Ascending aorta (tissue), 2 donors: ENCODE measurements around the gene CCDC126. TPM values are rescaled to one million over a fixed set of nuclear protein-coding genes. Genes with fewer than 3 reads are reported as not detected.

Experiments used
- DNase-seq, 2 donors: peaks; one replicate each; pipeline ENCODE4 v3.0.0-alpha.2; 2019; ENCODE audit warnings: low spot score in 2 of 2
- H3K27ac ChIP-seq, 2 donors: fragments of 200-600 bp; sonication (generic); one replicate each; pipeline ENCODE4 v1.5.1; 2016 to 2017; ENCODE audit warnings: mild to moderate bottlenecking in 1 of 2
- H3K27me3 ChIP-seq: fragments of 200-600 bp; sonication (generic); one replicate; pipeline ENCODE4 v1.5.1; 2017
- H3K36me3 ChIP-seq, 2 donors: fragments of 200-600 bp; sonication (generic); one replicate each; pipeline ENCODE4 v1.5.1; 2016
- H3K4me1 ChIP-seq, 2 donors: fragments of 200-600 bp; sonication (generic); one replicate each; pipeline ENCODE4 v1.5.1; 2016 to 2017; ENCODE audit warnings: mild to moderate bottlenecking in 1 of 2
- H3K4me3 ChIP-seq, 2 donors: fragments of 200-600 bp; sonication (generic); one replicate each; pipeline ENCODE4 v1.5.1; 2016 to 2017; ENCODE audit warnings: mild to moderate bottlenecking in 1 of 2
- H3K9me3 ChIP-seq, 2 donors: fragments of 200-600 bp; sonication (generic); one replicate each; pipeline ENCODE4 v1.5.1; 2016
- intact Hi-C: fragments of 100-400 bp; cut with DNase I; formaldehyde crosslinking; loops from one replicate; pipeline ENCODE4 v1.15.1; 2023
- total RNA-seq: library from RNA; depleted of rRNA; stranded (reverse); fragments of >200 nt; gene quantifications from one replicate; pipeline ENCODE4 v1.1.0, GENCODE V29; 2016
- TF ChIP-seq, protein P1 (sequence below), 3 experiments: fragments of 200-600 bp in 2 of 3; fragments of 450-650 bp in 1 of 3; sonication (generic) in 2 of 3; IDR thresholded peaks; one replicate each; pipeline ENCODE4 v1.5.1; 2016 to 2019; ENCODE audit warnings: antibody characterized with exemption in 3 of 3, mild to moderate bottlenecking in 1 of 3, moderate library complexity in 1 of 3

Gene CCDC126
- total RNA-seq, 1 donor from 2014 or later, result 140 TPM

DNA sequence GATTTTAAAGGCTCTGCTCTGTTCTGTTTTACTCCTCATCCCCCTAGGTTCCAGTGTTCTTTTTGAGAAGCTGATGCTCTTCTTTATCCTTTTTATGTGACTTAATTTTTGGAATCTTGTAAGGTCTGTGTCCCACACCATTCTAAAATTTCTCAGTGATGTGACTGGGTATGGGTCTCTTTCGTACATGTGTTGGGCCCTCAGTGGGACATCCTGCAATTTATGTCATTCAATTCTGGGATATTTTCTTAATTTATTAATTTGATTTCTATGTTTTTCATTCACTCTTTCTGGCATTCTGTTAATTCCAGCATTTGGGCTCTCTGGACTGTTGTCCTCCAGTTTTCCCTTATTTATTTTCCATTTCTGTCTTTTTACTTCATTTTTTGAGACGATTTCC, 19.4 kb downstream of the CCDC126 start:
- Histone ChIP-seq H3K36me3 (peaks cover 0 to 10% of the 10 kb centered on the region in 2 donors), H3K27me3 (no peaks in the 10 kb centered on the region), H3K27ac (no peak overlapping the region), H3K4me3 (no peak overlapping the region), H3K4me1 (no peaks in the 10 kb centered on the region), H3K9me3 (peaks cover 0 to 10% of the 10 kb centered on the region in 2 donors)
- TF ChIP-seq, protein P1, sequence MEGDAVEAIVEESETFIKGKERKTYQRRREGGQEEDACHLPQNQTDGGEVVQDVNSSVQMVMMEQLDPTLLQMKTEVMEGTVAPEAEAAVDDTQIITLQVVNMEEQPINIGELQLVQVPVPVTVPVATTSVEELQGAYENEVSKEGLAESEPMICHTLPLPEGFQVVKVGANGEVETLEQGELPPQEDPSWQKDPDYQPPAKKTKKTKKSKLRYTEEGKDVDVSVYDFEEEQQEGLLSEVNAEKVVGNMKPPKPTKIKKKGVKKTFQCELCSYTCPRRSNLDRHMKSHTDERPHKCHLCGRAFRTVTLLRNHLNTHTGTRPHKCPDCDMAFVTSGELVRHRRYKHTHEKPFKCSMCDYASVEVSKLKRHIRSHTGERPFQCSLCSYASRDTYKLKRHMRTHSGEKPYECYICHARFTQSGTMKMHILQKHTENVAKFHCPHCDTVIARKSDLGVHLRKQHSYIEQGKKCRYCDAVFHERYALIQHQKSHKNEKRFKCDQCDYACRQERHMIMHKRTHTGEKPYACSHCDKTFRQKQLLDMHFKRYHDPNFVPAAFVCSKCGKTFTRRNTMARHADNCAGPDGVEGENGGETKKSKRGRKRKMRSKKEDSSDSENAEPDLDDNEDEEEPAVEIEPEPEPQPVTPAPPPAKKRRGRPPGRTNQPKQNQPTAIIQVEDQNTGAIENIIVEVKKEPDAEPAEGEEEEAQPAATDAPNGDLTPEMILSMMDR (IDR thresholded peaks at IDR 0.05), result no peak
- intact Hi-C loops, result no loop called here
- no peak for DNase-seq

DNA sequence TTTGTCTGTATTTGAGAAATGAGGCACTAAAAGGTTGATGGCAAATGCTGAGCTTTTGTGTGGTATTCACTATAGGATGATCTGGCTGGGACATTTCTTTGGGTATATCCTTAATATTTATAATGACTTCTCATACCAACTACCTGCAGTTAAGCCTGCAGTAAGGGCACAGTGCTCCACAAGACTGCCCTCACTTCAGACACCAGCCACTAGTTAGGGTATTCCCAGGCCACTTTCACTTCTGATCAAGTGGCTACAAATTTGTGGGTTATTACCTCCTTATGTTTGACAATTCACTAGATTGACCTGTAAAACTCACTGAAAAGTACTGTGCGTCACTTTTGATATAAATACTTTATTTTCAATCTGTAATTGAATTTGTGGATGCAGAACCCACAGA, 20.3 kb downstream of the CCDC126 start:
- intact Hi-C loops, result no loop called here
- no peak overlapping the region for H3K4me3 ChIP-seq
- H3K9me3 ChIP-seq, result peaks cover 0 to 10% of the 10 kb centered on the region in 2 donors
- no peaks in the 10 kb centered on the region for H3K4me1 ChIP-seq
- no peak overlapping the region for H3K27ac ChIP-seq
- no peak for DNase-seq
- no peaks in the 10 kb centered on the region for H3K27me3 ChIP-seq
- H3K36me3 ChIP-seq, result peaks cover 0 to 6% of the 10 kb centered on the region in 2 donors
- TF ChIP-seq, protein P1 (IDR thresholded peaks at IDR 0.05), result no peak

DNA sequence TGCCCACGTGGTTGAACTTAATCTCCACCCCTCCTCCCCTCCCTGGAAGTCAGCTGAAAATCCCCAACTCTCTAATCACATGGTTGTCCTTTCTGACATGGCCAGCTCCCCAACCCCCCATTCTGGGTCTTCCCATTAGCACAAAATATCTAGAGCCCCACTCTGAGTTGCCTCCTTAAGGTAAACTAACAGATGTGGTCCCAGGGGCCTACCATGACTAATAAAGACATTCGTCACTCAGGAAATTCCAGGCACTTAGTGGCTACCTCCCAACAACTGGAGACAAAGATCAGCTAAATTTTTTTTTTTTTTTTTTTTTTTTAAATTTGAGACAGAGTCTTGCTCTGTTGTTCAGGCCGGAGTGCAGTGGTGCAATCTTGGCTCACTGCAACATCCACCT, 21.1 kb downstream of the CCDC126 start:
- Histone ChIP-seq H3K27me3 (no peaks in the 10 kb centered on the region), H3K9me3 (peaks cover 0 to 10% of the 10 kb centered on the region in 2 donors), H3K27ac (no peak overlapping the region), H3K36me3 (no peaks in the 10 kb centered on the region), H3K4me1 (no peaks in the 10 kb centered on the region), H3K4me3 (no peak overlapping the region)
- TF ChIP-seq, protein P1 (IDR thresholded peaks at IDR 0.05), result no peak
- intact Hi-C loops, result no loop called here
- no peak for DNase-seq

DNA sequence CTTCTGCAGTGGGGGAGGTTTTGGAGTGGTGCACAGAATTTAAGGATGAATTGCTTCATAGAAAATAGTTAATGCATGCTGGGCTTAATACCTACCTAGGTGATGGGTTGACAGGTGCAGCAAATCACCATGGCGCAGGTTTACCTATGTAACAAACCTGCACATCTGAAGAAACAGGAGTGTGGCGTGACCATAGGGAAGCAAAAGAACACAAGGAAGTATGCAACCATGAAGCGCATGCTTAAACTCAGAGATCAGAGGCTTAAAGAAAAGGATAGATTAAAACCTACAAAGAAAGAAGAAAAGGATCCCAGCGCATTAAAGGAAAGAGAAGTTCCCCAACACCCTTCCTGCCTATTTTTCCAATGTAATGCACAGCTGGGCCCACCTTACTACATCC, 22.0 kb downstream of the CCDC126 start:
- Histone ChIP-seq H3K27me3 (no peaks in the 10 kb centered on the region), H3K9me3 (peaks cover 0 to 10% of the 10 kb centered on the region in 2 donors), H3K36me3 (no peaks in the 10 kb centered on the region), H3K4me1 (no peaks in the 10 kb centered on the region), H3K4me3 (no peak overlapping the region), H3K27ac (no peak overlapping the region)
- DNase-seq, result no peak
- intact Hi-C loops, result no loop called here
- TF ChIP-seq, protein P1 (IDR thresholded peaks at IDR 0.05), result no peak

DNA sequence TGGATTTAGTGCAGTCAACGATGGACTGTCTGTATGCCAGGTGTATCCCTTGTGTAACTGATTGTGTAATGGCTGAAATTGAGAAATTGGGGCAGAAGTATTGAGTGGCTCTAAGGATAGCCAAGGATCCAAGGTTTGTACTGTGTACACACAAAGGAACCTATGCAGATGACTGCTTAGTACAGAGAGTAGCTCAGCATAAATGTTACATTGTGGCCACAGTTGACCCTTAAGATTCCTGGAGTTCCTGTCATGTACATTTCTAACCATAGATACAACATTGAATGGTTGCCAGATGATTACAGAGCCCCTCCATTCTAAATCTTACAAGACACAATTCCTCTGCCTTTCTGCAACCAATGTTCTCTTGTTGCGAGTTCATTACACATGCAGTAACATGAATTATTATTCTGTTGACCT, 25.3 kb downstream of the CCDC126 start:
- TF ChIP-seq, protein P1 (IDR thresholded peaks at IDR 0.05), result no peak
- Histone ChIP-seq H3K27me3 (no peaks in the 10 kb centered on the region), H3K4me1 (no peaks in the 10 kb centered on the region), H3K36me3 (no peaks in the 10 kb centered on the region), H3K9me3 (peaks cover 0 to 4% of the 10 kb centered on the region in 2 donors), H3K27ac (no peak overlapping the region), H3K4me3 (no peak overlapping the region)
- no peak for DNase-seq
- intact Hi-C loops, result no loop called here

DNA sequence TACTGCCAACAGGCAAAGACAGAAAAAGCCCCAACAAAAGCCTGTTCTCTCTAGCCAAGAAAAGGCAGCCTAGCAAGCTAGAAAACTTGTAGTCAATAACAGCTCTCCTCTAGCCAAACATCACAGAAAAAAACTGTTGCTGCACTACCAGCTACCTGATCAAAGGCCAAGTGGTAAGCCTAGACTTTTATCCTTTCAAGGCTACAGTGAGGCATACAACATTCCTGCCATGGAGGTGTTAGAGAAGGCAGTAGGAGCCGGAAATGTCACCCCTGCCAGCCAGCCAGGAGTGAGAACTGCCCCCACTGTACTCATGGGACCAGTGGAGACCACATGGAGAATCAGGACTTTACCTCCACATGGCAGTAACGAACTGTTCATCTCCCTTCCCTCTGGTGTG, 31.2 kb downstream of the CCDC126 start:
- H3K27me3 ChIP-seq, result no peaks in the 10 kb centered on the region
- TF ChIP-seq, protein P1 (IDR thresholded peaks at IDR 0.05), result no peak
- H3K4me1 ChIP-seq, result no peaks in the 10 kb centered on the region
- intact Hi-C loops, result no loop called here
- no peaks in the 10 kb centered on the region for H3K9me3 ChIP-seq
- no peak overlapping the region for H3K4me3 ChIP-seq
- H3K36me3 ChIP-seq, result no peaks in the 10 kb centered on the region
- no peak for DNase-seq
- H3K27ac ChIP-seq, result no peak overlapping the region
